GM18502 (cell line): ENCODE results near the gene OR2H1.
"Not testable (repeated sequence)": the region's sequence is repeated elsewhere in the genome, so short reads cannot be mapped to it uniquely, and the experiment has no call there.

ENCODE experiments used
- ATAC-seq: cut with Tn5 transposase; IDR thresholded peaks from one replicate; pipeline ENCODE4 v1.9.1; 2021; ENCODE audit warnings: mild to moderate bottlenecking; ENCODE audit not compliant: unreplicated experiment, poor library complexity

The OR2H1 gene

GRCh38 chr6:29456971-29457370, at the start of gene OR2H1, which contains the start of gene OR11A1:
TSS of gene OR2H1 (plus strand) at chr6:29457155. CDS start at chr6:29461770, 4,615 bp downstream.
TSS of gene OR11A1 (minus strand) at chr6:29457071. CDS start at chr6:29427641, 29,430 bp downstream.
- ATAC-seq, result no peak

- ATAC-seq, result no peak
Observed at GRCh38 chr6:29414588-29414987, 42.4 kb upstream of the OR2H1 start, which contains the start of gene OR12D1. TSS of gene OR12D1 (plus strand) at chr6:29414928.

DNA sequence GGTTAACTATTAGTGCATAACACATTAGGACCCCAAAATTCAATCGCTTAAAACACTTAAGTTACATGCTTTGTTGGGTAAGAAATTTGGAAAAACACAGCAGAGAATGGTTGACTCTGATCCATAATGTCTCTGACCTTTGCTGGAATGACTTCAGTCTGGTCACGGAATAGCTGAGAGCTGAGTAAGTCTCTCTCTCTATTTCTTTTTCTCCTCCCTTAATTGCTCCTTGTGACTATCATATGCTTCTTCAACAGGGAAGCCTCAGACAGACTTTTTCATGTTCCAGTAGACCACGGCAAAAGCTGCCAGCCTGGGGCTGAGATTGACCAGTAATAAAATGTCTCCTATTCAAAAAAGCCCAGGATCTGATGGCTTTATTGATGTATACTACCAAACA, 37.4 kb upstream of the OR2H1 start:
- no peak for ATAC-seq

GRCh38 chr6:29424168-29424567, 32.8 kb upstream of the OR2H1 start:
- no peak for ATAC-seq

DNA sequence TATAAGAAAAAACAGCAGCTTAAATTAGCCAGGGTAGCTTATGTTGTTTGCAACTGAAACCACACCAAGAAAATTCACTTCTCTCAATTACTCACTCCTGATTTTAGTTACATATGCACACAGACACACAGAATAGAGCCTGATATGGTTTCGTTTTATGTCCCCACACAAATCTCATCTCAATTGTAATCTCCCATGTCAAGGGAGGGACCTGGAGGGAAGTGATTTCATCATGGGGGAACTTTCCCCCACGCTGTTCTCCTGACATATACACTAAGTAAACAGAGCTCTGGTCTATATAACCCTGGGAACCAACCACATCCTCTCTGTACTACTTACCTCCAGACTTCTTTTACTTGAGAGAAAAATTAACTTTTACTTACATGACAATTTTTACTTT, 32.4 kb upstream of the OR2H1 start:
- ATAC-seq, result no peak

- ATAC-seq, result no peak
Observed at GRCh38 chr6:29425075-29425474, 31.9 kb upstream of the OR2H1 start.

DNA sequence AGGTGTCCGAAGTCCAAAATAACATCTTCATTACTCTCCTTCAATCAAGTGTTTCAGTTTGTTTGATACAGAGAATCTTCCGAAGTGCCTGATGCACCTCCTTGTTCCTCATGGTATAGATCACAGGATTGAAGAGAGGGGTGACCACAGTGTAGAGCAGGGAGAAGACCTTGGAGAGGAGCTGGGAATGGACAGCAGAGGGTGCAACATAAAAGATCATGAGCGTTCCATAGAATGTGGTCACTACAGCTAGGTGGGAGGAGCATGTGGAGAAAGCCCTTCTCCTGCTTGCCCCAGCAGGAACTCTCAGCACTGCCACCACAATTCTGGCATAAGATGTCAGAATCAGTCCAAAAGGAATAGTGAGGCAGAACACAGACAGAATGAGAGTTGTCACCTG, 30.3 kb upstream of the OR2H1 start:
- no peak for ATAC-seq

GRCh38 chr6:29436730-29437129, 20.2 kb upstream of the OR2H1 start:
- ATAC-seq, result not testable (repeated sequence)

GRCh38 chr6:29439006-29439405, 17.9 kb upstream of the OR2H1 start, which contains the start of gene OR10C1:
TSS of gene OR10C1 (plus strand) at chr6:29439306. CDS start at chr6:29440016, 710 bp downstream.
- ATAC-seq, result no peak

DNA sequence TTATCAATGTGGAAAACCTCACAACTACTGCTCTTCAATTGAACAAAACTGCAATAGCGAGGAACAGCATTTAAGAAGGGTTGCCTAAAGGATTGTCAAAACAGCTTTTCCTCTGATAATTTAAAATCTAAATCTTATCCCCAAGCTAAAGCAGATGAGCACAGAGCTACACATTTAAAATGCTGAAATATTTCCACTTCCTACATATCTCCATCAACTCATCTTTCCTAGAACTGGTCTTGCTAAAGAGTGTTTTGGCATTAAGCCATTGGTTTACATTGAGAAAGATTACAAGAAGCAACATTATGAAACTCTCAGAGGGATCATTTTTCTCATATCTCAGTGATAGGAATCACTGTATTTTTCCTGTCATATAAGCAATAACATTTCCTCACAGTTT, 14.2 kb upstream of the OR2H1 start:
- no peak for ATAC-seq

GRCh38 chr6:29444031-29444430, 12.9 kb upstream of the OR2H1 start:
- ATAC-seq, result not testable (repeated sequence)

- no peak for ATAC-seq
Observed at GRCh38 chr6:29447670-29448069, 9.3 kb upstream of the OR2H1 start.

- ATAC-seq, result no peak
Observed at GRCh38 chr6:29451471-29452193, 5.3 kb upstream of the OR2H1 start.

- no peak for ATAC-seq
Observed at GRCh38 chr6:29461021-29461814, 4.3 kb downstream of the OR2H1 start.

DNA sequence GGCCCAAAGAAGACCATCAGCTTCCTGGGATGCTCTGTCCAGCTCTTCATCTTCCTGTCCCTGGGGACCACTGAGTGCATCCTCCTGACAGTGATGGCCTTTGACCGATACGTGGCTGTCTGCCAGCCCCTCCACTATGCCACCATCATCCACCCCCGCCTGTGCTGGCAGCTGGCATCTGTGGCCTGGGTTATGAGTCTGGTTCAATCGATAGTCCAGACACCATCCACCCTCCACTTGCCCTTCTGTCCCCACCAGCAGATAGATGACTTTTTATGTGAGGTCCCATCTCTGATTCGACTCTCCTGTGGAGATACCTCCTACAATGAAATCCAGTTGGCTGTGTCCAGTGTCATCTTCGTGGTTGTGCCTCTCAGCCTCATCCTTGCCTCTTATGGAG, 5.1 kb downstream of the OR2H1 start:
- ATAC-seq, result no peak

- ATAC-seq, result no peak
Observed at GRCh38 chr6:29465279-29465678, 8.3 kb downstream of the OR2H1 start.

DNA sequence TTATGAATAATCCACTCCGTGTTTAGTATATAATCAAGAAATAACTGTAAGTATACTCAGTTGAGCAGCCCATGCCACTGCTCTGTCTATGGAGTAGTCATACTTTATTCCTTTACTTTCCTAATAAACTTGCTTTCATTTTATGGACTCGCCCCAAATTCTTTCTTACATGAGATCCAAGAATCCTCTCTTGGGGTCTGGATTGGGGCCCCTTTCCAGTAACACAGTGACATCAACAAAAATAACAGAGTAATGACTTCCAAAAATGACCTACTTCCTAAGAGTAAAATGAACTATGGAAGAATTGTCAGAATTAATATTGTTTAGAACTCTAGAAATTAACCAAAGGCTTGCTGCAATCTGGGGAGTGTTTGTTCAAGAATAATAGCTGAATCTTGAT, 8.8 kb downstream of the OR2H1 start:
- no peak for ATAC-seq

DNA sequence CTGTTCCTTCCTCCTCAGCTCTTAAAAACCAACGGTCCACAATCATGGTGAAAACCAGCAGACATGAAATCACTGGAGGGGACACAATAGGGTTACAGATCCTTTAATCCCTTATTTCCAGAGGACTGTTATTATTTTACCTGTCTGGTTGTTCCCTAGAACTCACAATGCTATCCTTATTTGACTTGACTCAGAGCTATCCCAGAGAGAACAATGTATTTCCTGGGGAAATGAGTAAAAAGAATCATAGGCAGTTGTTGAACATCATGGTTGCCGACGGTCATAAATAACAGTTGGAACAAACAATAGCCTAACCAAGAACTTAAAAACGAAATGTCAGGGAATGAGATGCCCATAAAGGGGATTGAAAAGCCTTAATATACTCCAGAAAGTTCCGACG, 9.3 kb downstream of the OR2H1 start:
- no peak for ATAC-seq

GRCh38 chr6:29474996-29475395, 18.0 kb downstream of the OR2H1 start:
- no peak for ATAC-seq

- ATAC-seq, result no peak
Observed at GRCh38 chr6:29477923-29478450, 21.0 kb downstream of the OR2H1 start.

- no peak for ATAC-seq
Observed at GRCh38 chr6:29478740-29479139, 21.8 kb downstream of the OR2H1 start.
